ENCODE results near the gene HEATR5A.

GRCh38 chr14:31391977-31392503 lies 28.3 kb downstream of the HEATR5A start:
- TF ChIP-seq, protein P1, sequence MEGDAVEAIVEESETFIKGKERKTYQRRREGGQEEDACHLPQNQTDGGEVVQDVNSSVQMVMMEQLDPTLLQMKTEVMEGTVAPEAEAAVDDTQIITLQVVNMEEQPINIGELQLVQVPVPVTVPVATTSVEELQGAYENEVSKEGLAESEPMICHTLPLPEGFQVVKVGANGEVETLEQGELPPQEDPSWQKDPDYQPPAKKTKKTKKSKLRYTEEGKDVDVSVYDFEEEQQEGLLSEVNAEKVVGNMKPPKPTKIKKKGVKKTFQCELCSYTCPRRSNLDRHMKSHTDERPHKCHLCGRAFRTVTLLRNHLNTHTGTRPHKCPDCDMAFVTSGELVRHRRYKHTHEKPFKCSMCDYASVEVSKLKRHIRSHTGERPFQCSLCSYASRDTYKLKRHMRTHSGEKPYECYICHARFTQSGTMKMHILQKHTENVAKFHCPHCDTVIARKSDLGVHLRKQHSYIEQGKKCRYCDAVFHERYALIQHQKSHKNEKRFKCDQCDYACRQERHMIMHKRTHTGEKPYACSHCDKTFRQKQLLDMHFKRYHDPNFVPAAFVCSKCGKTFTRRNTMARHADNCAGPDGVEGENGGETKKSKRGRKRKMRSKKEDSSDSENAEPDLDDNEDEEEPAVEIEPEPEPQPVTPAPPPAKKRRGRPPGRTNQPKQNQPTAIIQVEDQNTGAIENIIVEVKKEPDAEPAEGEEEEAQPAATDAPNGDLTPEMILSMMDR (IDR thresholded peaks at IDR 0.05): no peak
- TF ChIP-seq ZFX (IDR thresholded peaks at IDR 0.05; ENCODE audit: borderline replicate concordance): no peak
